Hematopoietic multipotent progenitor cell (in vitro differentiated cells): Measurements from ENCODE around the gene ATP5PD. TPM values are rescaled to one million over a fixed set of nuclear protein-coding genes. Genes with fewer than 3 reads are reported as not detected.
"Not testable (repeated sequence)": the region's sequence is repeated elsewhere in the genome, so short reads cannot be mapped to it uniquely, and the experiment has no call there.

ENCODE experiments used
- DNase-seq, 3 donors: peaks; one replicate each; pipeline ENCODE4 v3.0.0-alpha.2; 2011 to 2015; ENCODE audit warnings: low read depth in 2 of 3, low spot score in 2 of 3
- total RNA-seq: library from RNA; depleted of rRNA; stranded (reverse); fragments of >200 nt; gene quantifications from one replicate; pipeline ENCODE4 v1.2.3, GENCODE V29; 2012

Gene ATP5PD
- total RNA-seq, 1 donor = 73.5 TPM

DNA sequence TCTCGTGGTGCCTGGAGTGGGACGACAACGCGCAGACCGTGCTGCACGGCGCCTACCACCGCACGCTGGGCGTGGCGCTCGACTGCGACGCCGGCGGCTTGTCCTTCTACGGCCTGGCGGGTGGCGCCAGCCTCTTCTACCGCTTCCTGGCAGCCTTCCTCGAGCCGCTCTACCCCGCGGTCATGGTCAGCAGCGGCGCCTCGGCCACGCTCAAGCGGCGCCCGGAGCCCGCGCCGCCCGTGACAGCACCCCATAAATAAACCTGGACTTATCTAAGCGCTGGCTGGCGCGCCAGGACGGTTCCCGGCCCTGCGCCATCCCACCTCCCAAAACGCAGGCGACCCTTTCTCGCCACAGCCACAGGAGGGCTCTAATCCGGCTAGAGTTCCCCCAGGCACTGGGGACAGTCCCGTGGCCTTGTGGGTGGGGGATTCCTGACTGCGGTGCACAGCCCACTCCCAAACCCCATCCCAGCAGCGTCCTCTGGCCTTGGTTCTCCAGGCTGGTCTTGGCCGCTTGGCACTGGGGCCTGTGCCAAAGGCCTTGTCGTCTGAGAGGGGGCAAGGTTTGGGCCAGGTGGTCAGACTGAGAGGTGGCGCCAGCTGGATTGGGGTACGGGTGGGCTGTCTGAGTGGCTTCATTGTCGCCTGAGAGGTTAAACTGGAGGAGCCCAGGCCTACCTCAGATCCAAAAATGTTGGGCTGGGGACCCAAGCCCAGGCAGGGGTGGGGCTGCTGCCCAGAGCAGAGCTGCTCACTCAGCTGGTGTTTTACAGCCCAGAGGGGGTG is 30.9 kb upstream of the ATP5PD start:
- DNase-seq = peak; percentile 41 to 60 (median 59)

- DNase-seq = no peak
These were observed 30.3 kb upstream of the ATP5PD start for GRCh38 chr17:75077072-75077495.

GRCh38 chr17:75075597-75076336 is 29.0 kb upstream of the ATP5PD start:
- DNase-seq = no peak

- DNase-seq = no peak
These were observed 27.8 kb upstream of the ATP5PD start for GRCh38 chr17:75074532-75074931.

- DNase-seq = no peak
These were observed 26.9 kb upstream of the ATP5PD start for GRCh38 chr17:75073618-75074047.

DNA sequence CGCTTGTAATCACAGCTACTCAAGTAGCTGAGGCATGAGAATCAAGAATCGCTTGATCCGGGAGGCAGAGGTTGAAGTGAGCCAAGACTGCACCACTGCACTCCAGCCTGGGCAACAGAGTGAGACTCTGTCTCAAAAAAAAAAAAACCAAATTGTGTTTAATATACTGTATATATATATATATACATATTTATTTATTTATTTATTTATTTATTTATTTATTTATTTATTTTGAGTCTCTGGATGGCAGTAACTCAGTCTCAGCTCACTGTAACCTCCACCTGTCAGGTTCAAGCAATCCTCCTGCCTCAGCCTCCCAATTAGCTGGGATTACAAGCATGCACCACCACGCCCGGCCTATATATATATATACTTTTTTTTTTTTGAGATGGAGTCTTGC is 26.1 kb upstream of the ATP5PD start:
- not testable (repeated sequence) for DNase-seq

DNA sequence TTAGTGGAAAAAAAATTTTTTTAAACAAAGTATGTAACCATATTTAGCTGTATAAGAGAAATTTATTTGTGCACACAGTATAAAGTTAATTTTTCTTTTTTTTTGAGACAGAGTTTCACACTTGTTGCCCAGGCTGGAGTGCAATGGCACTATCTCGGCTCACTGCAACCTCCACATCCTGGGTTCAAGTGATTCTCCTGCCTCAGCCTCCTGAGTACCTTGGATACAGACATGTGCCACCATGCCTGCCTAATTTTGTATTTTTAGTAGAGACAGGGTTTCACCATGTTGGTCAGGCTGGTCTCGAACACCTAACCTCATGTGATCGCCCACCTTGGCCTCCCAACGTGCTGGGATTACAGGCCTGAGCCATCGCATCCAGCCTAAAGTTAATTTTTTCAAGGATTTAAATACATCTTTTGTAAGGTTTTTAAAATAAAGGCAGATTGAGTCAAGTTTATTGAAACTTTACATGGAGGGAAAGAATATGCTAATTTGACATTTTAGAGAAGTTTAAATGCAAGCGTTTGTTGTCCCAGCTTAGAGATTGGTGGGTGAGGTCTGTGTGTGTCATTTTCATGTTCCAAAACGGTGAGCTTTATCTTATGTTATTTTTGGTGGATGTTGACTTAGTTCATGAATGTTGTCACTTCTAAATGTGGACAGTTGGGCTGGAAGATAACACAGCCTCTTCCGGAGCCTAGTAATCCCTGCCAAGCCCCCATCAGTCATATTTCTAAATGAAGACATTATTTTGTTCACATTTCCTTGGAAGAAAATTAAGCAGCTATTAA is 24.9 kb upstream of the ATP5PD start:
- DNase-seq = not testable (repeated sequence)

DNA sequence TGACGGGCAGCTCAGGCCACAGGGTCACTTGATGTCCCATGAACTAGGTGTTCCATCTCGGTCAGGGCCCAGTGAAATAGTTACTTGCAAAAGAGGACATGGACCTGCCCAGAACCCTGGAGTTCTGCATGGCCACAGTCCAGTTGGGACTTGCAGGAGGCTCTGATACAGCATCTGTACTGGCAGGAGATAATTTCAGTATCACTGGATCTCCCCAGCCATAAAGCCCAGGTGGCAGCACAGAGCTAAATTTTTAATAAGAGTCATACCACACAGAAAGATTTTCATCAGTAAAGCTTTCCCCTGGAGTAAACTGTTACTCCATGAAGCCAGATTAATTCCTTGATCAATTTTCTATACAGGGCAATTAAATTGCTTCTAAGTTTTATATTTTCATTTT is 23.0 kb upstream of the ATP5PD start:
- peak in 1 of 3 donors; percentile 57 for DNase-seq

DNA sequence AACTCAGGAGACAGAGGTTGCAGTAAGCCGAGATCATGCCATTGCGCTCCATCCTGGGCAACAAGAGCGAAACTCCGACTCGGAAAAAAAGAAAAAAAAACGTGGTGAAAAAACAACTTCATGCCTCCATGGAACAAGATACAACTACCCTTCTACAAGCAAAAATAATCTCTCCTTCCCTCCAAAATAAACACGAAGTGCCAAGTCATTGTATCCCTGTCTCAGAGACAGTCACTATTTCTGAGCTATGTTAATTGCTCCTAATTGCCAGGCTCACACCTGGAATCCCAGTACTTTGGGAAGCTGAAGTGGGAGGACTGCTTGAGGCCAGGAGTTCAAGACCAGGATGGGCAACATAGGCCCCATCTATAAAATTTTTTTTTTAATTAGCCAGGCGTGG is 22.0 kb upstream of the ATP5PD start:
- DNase-seq = no peak

- DNase-seq = peak in 1 of 3 donors; percentile 49
These were observed 21.1 kb upstream of the ATP5PD start for GRCh38 chr17:75067856-75068255.

GRCh38 chr17:75065562-75066151 is 18.9 kb upstream of the ATP5PD start:
- no peak for DNase-seq

DNA sequence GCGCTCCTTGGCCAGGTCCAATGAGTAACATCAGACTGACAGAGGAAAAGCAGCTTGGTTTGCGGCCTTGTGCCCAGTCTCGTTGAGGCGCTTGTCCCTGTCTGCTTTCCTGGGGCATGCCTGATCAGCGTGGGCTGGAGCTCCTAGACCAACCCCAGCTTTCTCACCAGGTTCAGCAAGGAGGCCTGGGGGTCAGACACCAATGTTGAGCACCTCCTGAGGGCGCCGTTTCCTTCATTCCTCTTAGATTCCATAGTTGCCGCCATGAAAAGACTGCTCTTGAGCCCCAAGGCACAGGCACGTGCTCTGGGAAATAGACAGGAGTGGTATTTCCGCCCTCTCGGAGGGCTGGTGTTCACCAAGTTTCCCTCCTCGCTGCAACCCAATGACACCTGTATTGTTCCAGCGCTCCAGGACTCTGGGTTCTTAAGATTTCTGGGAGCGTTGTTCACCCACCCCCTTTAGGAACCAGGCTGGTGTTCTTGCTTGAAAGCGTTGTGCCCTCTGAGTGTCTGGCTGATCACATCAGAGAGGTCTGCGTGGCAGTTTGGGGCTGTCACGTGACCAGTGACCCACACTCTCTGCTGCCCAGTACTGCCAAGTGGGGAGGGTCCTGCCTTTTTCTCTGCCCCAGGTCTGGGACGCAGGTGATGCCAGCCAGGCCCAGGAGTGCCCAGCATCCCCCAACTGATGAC is 18.2 kb upstream of the ATP5PD start:
- DNase-seq = no peak

GRCh38 chr17:75064460-75064859 is 17.7 kb upstream of the ATP5PD start:
- DNase-seq = no peak

DNA sequence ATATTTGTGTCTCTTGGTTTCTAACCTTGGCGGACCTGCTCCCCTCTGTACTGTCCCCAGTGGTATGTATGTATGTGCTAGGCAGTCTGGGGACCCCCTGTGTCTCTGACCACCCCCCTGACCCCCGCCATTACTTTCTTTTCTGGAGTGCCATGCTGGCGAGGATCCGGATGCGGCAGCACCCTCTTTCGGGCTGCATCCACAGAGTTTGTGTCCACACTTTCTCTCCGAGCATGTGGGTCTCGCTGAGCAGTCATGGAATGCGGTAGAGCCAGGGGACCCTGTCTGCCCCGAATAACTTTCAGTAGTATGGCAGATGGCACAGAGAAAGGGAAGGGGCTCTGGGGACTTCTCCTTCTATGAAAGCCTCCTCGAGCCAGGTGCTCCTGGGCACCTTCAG is 17.3 kb upstream of the ATP5PD start:
- DNase-seq = no peak

DNA sequence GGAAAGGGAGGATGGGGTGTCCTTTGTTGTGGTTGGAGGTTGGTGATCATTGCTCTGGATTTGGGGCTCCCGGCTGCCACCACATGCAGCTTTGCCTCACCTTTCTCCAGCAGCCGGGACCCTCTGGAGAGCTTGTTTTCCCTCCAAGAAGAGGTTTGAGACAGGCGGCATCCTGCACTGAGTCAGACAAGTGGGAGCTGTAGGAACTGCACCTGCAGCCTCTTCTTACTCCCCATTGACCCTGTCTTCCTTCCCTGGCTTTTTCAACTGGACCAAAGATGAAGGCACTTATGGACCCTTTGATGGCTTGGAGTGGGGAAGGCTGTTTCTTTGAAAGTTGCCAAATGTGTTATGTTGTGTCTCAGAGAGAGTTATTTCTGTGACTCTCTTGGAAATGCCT is 16.9 kb upstream of the ATP5PD start:
- DNase-seq = no peak

- DNase-seq = no peak
These were observed 16.4 kb upstream of the ATP5PD start for GRCh38 chr17:75063201-75063600.

GRCh38 chr17:75061618-75062017 is 14.8 kb upstream of the ATP5PD start:
- DNase-seq = no peak

GRCh38 chr17:75061055-75061438 is 14.3 kb upstream of the ATP5PD start:
- DNase-seq = no peak

GRCh38 chr17:75060434-75061054 is 13.8 kb upstream of the ATP5PD start:
- no peak for DNase-seq
